Ishikawa (cell line): ENCODE data around the gene ABCD1.

ENCODE experiments used
- CEBPB ChIP-seq: IDR thresholded peaks from 2 replicates; pipeline ENCODE4 v1.6.1; 2012
- EP300 ChIP-seq: IDR thresholded peaks from 2 replicates; pipeline ENCODE4 v1.6.1; 2012; ENCODE audit warnings: borderline replicate concordance
- MAX ChIP-seq: IDR thresholded peaks from 2 replicates; pipeline ENCODE4 v1.6.1; 2012
- REST ChIP-seq: IDR thresholded peaks from 2 replicates; pipeline ENCODE4 v1.6.1; 2012; ENCODE audit warnings: low read depth, mild to moderate bottlenecking
- TAF1 ChIP-seq: IDR thresholded peaks from 2 replicates; pipeline ENCODE4 v1.6.1; 2012; ENCODE audit warnings: low read depth, mild to moderate bottlenecking
- TCF12 ChIP-seq: IDR thresholded peaks from 2 replicates; pipeline ENCODE4 v1.6.1; 2012; ENCODE audit warnings: low read depth
- TEAD4 ChIP-seq: IDR thresholded peaks from 2 replicates; pipeline ENCODE4 v1.6.1; 2012
- YY1 ChIP-seq: IDR thresholded peaks from 2 replicates; pipeline ENCODE4 v1.6.1; 2012; ENCODE audit warnings: low read depth

GRCh38 chrX:153768311-153769157 is 43.9 kb downstream of the ABCD1 start:
- TF ChIP-seq EP300, result no peak
- TF ChIP-seq CEBPB, result no peak
- TF ChIP-seq TEAD4, result no peak
- no peak for TF ChIP-seq YY1
- TF ChIP-seq REST, result no peak
- TF ChIP-seq TAF1, result no peak
- TF ChIP-seq TCF12, result no peak
- no peak for TF ChIP-seq MAX
